SU-DHL-6 (cell line): ENCODE results near the gene FBXW4.

Source experiments
- EZH2phosphoT487 ChIP-seq: fragments of 200-600 bp; sonication (generic), shearing (Covaris generic); conservative IDR thresholded peaks from 2 replicates; pipeline ENCODE4 v1.6.1; 2018; ENCODE audit warnings: mild to moderate bottlenecking, antibody characterized with exemption, low read length, moderate library complexity, mixed read lengths
- TF ChIP-seq, protein P1 (sequence below): fragments of 200-600 bp; sonication (generic); IDR thresholded peaks from one replicate; pipeline ENCODE4 v1.5.1; 2017; ENCODE audit warnings: antibody characterized with exemption, mild to moderate bottlenecking, low read length, moderate library complexity; ENCODE audit not compliant: insufficient read depth, poor library complexity, severe bottlenecking

GRCh38 chr10:101651336-101651735, 43.6 kb downstream of the FBXW4 start:
- TF ChIP-seq, protein P1, sequence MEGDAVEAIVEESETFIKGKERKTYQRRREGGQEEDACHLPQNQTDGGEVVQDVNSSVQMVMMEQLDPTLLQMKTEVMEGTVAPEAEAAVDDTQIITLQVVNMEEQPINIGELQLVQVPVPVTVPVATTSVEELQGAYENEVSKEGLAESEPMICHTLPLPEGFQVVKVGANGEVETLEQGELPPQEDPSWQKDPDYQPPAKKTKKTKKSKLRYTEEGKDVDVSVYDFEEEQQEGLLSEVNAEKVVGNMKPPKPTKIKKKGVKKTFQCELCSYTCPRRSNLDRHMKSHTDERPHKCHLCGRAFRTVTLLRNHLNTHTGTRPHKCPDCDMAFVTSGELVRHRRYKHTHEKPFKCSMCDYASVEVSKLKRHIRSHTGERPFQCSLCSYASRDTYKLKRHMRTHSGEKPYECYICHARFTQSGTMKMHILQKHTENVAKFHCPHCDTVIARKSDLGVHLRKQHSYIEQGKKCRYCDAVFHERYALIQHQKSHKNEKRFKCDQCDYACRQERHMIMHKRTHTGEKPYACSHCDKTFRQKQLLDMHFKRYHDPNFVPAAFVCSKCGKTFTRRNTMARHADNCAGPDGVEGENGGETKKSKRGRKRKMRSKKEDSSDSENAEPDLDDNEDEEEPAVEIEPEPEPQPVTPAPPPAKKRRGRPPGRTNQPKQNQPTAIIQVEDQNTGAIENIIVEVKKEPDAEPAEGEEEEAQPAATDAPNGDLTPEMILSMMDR: no peak
- no peak for TF ChIP-seq EZH2phosphoT487
